ENCODE data around the gene PSENEN. TPM values are rescaled to one million over a fixed set of nuclear protein-coding genes. Genes with fewer than 3 reads are reported as not detected.

PSENEN gene
- polyA plus RNA-seq, 4 donors, result 59.7 to 95.9 (median 70.1) TPM

DNA sequence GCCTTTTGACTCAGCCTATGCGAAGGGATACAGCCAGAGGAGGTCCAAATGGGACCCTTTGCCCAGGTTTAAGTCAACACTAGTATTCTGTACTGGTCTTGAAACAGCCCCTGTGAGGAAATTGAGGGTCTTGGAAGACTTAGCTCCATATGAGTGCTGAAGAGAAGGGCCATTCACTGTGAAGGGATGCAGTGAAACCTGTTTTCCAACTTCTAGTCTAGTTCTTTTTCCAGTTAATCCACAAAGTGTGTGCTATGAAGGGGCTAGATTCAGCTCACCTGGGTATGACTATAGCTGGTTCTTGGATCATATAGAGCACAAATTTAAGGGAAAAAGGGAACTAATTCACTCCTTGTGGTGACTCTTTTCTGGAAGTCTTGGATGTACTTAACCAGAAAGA lies 37.1 kb upstream of the PSENEN start:
- H3K27me3 ChIP-seq (ENCODE audit: control insufficient read depth in 3 of 3, insufficient read depth in 3 of 3, low read length in 3 of 3), result peaks cover 0 to 17% (median 0%) of the 10 kb centered on the region in 3 donors
- no peak for FAIRE-seq
- no peak overlapping the region for H3K27ac ChIP-seq (ENCODE audit: low read depth in 1 of 3, low read length in 2 of 3)
- no peaks in the 10 kb centered on the region for H3K9me3 ChIP-seq (ENCODE audit: control insufficient read depth in 2 of 2, insufficient read depth in 1 of 2, low read depth in 1 of 2, low read length in 1 of 2)
- WGBS, 3 donors, result 86 to 96% (median 90%) methylated on average over 1 of the region's 1 CpG
- H3K4me3 ChIP-seq (ENCODE audit: low read depth in 1 of 3, low read length in 3 of 3), result no peak overlapping the region
- no peaks in the 10 kb centered on the region for H3K4me1 ChIP-seq (ENCODE audit: control insufficient read depth in 3 of 3, insufficient read depth in 2 of 3, low read depth in 1 of 3, low read length in 2 of 3)
- DNase-seq, result no peak
- no peaks in the 10 kb centered on the region for H3K36me3 ChIP-seq (ENCODE audit: control insufficient read depth in 3 of 3, insufficient read depth in 2 of 3, low read depth in 1 of 3, low read length in 3 of 3)

DNA sequence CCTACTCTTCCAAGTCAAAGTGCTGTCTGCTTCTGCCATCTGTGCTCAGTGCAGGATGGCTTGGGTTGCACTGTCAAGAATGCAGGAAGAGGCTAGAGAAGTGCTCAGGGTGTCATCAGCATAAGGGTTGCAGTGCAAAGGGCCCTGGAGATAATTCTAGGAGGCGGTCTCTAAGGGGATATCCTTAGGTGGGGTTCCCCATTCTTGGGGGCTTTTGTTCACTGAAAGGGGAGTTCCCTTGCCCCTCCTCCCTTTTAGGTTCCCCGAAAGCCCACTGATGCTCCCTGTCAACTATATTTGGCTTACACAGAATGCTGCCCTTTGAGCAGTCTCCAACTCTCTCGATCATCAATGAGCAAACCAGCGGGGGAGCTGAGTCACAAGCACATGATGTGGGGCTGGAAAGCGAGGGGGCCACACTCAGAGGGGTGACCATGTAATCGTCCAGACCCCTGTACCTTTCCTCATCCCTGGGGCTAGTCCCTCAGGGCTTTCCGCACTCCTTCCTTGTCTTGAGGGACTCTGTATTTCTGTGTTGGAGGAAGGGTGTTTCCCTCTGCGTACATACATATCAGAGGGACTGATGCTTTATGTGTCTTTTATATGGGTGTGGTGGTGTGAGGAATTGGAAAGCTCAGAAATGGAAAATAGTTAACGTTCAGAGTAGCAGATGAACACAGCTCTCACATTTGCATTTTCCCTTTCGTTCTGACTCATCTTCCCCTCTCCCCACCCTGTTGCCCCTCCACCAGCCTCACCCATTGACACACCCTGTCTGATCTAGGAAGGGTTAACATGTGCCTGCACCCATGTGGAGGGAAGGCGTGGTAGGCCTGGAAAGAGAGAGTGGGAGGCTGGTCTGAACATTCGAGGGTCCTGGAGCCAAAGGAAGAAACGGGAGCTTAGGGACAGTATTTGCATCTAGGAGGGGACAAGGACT lies 34.4 kb upstream of the PSENEN start:
- Histone ChIP-seq H3K4me3 (ENCODE audit: low read depth in 1 of 3, low read length in 3 of 3) (no peak overlapping the region), H3K36me3 (ENCODE audit: control insufficient read depth in 3 of 3, insufficient read depth in 2 of 3, low read depth in 1 of 3, low read length in 3 of 3) (no peaks in the 10 kb centered on the region), H3K27ac (ENCODE audit: low read depth in 1 of 3, low read length in 2 of 3) (no peak overlapping the region), H3K4me1 (ENCODE audit: control insufficient read depth in 3 of 3, insufficient read depth in 2 of 3, low read depth in 1 of 3, low read length in 2 of 3) (peaks cover 0 to 12% (median 5%) of the 10 kb centered on the region in 3 donors), H3K9me3 (ENCODE audit: control insufficient read depth in 2 of 2, insufficient read depth in 1 of 2, low read depth in 1 of 2, low read length in 1 of 2) (no peaks in the 10 kb centered on the region), H3K27me3 (ENCODE audit: control insufficient read depth in 3 of 3, insufficient read depth in 3 of 3, low read length in 3 of 3) (peaks cover 0 to 8% (median 0%) of the 10 kb centered on the region in 3 donors)
- FAIRE-seq (no peak), DNase-seq (no peak)
- whole genome bisulfite sequencing, 3 donors, result 44 to 60% (median 52%) methylated on average over 13 of the region's 13 CpGs

DNA sequence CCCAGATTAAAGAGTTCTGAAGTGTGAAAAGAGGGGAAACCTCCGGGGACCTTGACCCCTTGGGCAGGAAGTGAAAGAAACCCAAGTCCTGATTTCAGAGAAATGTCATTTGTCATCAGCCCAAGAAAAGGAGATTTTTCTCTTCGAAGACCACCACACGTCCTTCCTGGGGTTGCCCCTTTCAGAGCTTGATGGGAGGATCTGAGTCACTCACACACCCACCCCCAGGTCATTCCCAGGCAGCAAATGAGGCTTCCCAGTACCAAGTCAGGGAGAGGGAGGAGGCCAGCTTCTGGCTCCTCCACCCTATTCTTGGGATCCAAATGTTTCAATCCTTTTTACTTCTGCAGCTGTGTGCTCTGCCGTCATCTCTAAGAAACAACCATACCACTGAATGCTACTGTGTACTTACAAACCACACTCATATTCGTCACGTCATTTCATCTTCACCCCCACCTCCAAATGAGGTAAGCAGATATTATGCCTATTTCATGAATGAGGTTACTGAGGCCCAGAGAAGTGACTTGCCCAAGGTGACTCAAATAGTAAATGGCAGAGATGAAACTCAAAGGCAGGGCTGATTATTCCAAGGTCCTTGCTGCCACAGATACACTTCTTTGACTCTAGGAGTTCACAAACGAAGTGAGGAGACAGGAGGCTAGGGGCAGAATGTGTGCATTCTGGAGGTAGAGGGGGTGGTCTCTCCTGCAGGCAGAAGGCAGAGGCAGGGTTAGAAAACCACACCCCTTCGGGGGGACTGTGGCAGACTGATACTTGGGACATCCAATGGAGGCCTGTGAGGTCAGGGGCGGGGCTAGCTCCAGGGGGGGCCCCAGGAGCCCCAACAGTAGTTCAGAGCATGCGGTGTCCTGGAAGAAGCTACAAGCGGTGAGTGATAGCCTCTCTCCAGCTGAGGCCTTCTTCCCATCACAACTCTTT lies 32.6 kb upstream of the PSENEN start:
- Histone ChIP-seq H3K27me3 (ENCODE audit: control insufficient read depth in 3 of 3, insufficient read depth in 3 of 3, low read length in 3 of 3) (peaks cover 0 to 8% (median 0%) of the 10 kb centered on the region in 3 donors), H3K4me3 (ENCODE audit: low read depth in 1 of 3, low read length in 3 of 3) (no peak overlapping the region), H3K36me3 (ENCODE audit: control insufficient read depth in 3 of 3, insufficient read depth in 2 of 3, low read depth in 1 of 3, low read length in 3 of 3) (no peaks in the 10 kb centered on the region), H3K27ac (ENCODE audit: low read depth in 1 of 3, low read length in 2 of 3) (no peak overlapping the region), H3K9me3 (ENCODE audit: control insufficient read depth in 2 of 2, insufficient read depth in 1 of 2, low read depth in 1 of 2, low read length in 1 of 2) (no peaks in the 10 kb centered on the region), H3K4me1 (ENCODE audit: control insufficient read depth in 3 of 3, insufficient read depth in 2 of 3, low read depth in 1 of 3, low read length in 2 of 3) (peaks cover 0 to 14% (median 5%) of the 10 kb centered on the region in 3 donors)
- WGBS, 3 donors, result 63 to 73% (median 68%) methylated on average over 10 to 11 of the region's 11 CpGs
- FAIRE-seq (no peak), DNase-seq (no peak)

DNA sequence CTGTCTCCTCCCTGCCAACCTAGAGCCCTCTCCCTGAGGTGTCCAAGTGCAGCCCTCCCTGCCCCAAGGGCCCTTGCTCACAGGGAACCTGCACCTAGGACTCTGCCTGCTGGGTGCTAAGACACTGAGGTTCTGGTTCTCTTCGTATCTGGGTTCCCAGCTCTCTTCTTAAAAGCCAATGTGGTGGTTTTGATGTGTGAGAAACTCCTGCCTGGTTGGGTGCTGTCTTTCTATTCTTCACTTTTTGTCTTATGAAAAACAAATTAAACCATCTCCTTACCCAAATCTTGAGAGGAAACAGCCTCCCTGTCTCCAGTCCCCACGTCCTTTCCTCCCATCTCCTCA lies 32.0 kb upstream of the PSENEN start:
- Histone ChIP-seq H3K4me3 (ENCODE audit: low read depth in 1 of 3, low read length in 3 of 3) (no peak overlapping the region), H3K27ac (ENCODE audit: low read depth in 1 of 3, low read length in 2 of 3) (no peak overlapping the region), H3K36me3 (ENCODE audit: control insufficient read depth in 3 of 3, insufficient read depth in 2 of 3, low read depth in 1 of 3, low read length in 3 of 3) (no peaks in the 10 kb centered on the region), H3K27me3 (ENCODE audit: control insufficient read depth in 3 of 3, insufficient read depth in 3 of 3, low read length in 3 of 3) (peaks cover 0 to 8% (median 0%) of the 10 kb centered on the region in 3 donors), H3K4me1 (ENCODE audit: control insufficient read depth in 3 of 3, insufficient read depth in 2 of 3, low read depth in 1 of 3, low read length in 2 of 3) (peaks cover 0 to 14% (median 5%) of the 10 kb centered on the region in 3 donors), H3K9me3 (ENCODE audit: control insufficient read depth in 2 of 2, insufficient read depth in 1 of 2, low read depth in 1 of 2, low read length in 1 of 2) (no peaks in the 10 kb centered on the region)
- FAIRE-seq (no peak), DNase-seq (no peak)
- WGBS, 3 donors, result 53 to 73% (median 55%) methylated on average over 2 of the region's 2 CpGs

DNA sequence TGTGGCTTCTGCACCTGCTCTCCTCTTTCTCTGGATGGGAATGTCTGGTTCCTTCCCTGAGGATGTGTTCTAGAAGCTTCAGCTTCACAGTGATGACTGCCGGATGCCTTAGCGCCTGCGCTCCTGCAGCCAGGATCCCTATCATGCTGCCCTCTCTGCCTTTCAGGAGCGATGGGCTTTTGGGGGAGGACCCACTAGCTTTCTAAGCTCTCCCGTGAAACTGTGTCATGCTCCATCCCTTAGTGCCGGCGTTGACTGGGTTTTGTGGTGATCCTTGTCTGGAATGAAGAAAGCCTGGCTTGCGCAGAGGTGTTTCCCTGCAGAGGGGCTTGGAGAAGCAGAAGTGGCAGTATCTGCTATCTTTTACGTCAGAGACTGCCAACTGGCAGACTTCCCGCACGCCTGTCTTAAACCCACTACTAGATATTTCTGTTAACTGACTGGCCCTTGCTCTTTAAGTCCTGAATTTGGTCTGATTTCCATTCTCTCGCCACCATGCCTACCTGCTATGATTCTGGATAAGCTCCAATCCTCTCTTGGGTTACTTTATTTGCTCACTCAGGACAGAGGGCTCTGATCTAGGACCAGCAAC lies 31.5 kb upstream of the PSENEN start:
- H3K27me3 ChIP-seq (ENCODE audit: control insufficient read depth in 3 of 3, insufficient read depth in 3 of 3, low read length in 3 of 3), result peaks cover 0 to 8% (median 0%) of the 10 kb centered on the region in 3 donors
- H3K4me1 ChIP-seq (ENCODE audit: control insufficient read depth in 3 of 3, insufficient read depth in 2 of 3, low read depth in 1 of 3, low read length in 2 of 3), result peaks cover 0 to 18% (median 6%) of the 10 kb centered on the region in 3 donors
- FAIRE-seq (no peak), DNase-seq (no peak)
- no peaks in the 10 kb centered on the region for H3K36me3 ChIP-seq (ENCODE audit: control insufficient read depth in 3 of 3, insufficient read depth in 2 of 3, low read depth in 1 of 3, low read length in 3 of 3)
- no peaks in the 10 kb centered on the region for H3K9me3 ChIP-seq (ENCODE audit: control insufficient read depth in 2 of 2, insufficient read depth in 1 of 2, low read depth in 1 of 2, low read length in 1 of 2)
- WGBS, 3 donors, result 72 to 80% (median 73%) methylated on average over 12 of the region's 12 CpGs
- no peak overlapping the region for H3K4me3 ChIP-seq (ENCODE audit: low read depth in 1 of 3, low read length in 3 of 3)
- H3K27ac ChIP-seq (ENCODE audit: low read depth in 1 of 3, low read length in 2 of 3), result no peak overlapping the region

DNA sequence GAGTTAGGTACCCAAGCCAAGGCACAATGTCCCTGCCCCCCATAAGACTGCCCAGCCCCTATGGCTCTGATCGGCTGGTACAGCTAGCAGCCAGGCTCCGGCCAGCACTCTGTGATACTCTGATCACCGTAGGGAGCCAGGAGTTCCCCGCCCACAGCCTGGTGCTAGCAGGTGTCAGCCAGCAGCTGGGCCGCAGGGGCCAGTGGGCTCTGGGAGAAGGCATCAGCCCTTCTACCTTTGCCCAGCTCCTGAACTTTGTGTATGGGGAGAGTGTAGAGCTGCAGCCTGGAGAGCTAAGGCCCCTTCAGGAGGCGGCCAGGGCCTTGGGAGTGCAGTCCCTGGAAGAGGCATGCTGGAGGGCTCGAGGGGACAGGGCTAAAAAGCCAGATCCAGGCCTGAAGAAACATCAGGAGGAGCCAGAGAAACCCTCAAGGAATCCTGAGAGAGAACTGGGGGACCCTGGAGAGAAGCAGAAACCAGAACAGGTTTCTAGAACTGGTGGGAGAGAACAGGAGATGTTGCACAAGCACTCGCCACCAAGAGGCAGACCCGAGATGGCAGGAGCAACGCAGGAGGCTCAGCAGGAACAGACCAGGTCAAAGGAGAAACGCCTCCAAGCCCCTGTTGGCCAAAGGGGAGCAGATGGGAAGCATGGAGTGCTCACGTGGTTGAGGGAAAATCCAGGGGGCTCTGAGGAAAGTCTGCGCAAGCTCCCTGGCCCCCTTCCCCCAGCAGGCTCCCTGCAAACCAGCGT lies 30.7 kb upstream of the PSENEN start:
- Histone ChIP-seq H3K4me1 (ENCODE audit: control insufficient read depth in 3 of 3, insufficient read depth in 2 of 3, low read depth in 1 of 3, low read length in 2 of 3) (peaks cover 0 to 25% (median 11%) of the 10 kb centered on the region in 3 donors), H3K4me3 (ENCODE audit: low read depth in 1 of 3, low read length in 3 of 3) (no peak overlapping the region)
- no peak for FAIRE-seq

DNA sequence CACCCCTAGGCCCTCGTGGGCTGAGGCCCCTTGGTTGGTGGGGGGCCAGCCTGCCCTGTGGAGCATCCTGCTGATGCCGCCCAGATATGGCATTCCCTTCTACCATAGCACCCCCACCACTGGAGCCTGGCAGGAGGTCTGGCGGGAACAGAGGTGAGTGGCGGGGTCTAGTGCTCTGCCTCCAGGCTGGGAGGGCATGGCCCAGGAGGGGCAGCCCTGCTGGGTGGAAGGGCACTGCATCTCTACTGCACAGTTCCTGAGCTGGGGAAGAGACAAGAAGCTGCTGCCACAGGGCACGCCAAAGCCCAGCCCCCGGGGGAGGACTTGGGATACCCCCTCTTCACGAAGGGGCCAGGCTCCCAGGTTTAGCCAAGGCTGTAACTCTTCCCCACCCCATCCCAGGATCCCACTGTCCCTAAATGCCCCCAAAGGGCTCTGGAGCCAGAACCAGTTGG lies 30.1 kb upstream of the PSENEN start:
- FAIRE-seq, result no peak
- H3K36me3 ChIP-seq (ENCODE audit: control insufficient read depth in 3 of 3, insufficient read depth in 2 of 3, low read depth in 1 of 3, low read length in 3 of 3), result peaks cover 0 to 10% (median 0%) of the 10 kb centered on the region in 3 donors
- no peak overlapping the region for H3K4me3 ChIP-seq (ENCODE audit: low read depth in 1 of 3, low read length in 3 of 3)
- DNase-seq, result no peak
- H3K27me3 ChIP-seq (ENCODE audit: control insufficient read depth in 3 of 3, insufficient read depth in 3 of 3, low read length in 3 of 3), result peaks cover 0 to 6% (median 0%) of the 10 kb centered on the region in 3 donors
- H3K27ac ChIP-seq (ENCODE audit: low read depth in 1 of 3, low read length in 2 of 3), result no peak overlapping the region
- H3K9me3 ChIP-seq (ENCODE audit: control insufficient read depth in 2 of 2, insufficient read depth in 1 of 2, low read depth in 1 of 2, low read length in 1 of 2), result no peaks in the 10 kb centered on the region
- 77 to 91% (median 84%) methylated on average over 6 to 7 of the region's 7 CpGs for WGBS, 3 donors
- H3K4me1 ChIP-seq (ENCODE audit: control insufficient read depth in 3 of 3, insufficient read depth in 2 of 3, low read depth in 1 of 3, low read length in 2 of 3), result peaks cover 0 to 25% (median 11%) of the 10 kb centered on the region in 3 donors

More for the DNA sequence above, 30.7 kb upstream of the PSENEN start:
- DNase-seq, result no peak
- Histone ChIP-seq H3K27ac (ENCODE audit: low read depth in 1 of 3, low read length in 2 of 3) (no peak overlapping the region), H3K27me3 (ENCODE audit: control insufficient read depth in 3 of 3, insufficient read depth in 3 of 3, low read length in 3 of 3) (peaks cover 0 to 7% (median 0%) of the 10 kb centered on the region in 3 donors), H3K9me3 (ENCODE audit: control insufficient read depth in 2 of 2, insufficient read depth in 1 of 2, low read depth in 1 of 2, low read length in 1 of 2) (no peaks in the 10 kb centered on the region), H3K36me3 (ENCODE audit: control insufficient read depth in 3 of 3, insufficient read depth in 2 of 3, low read depth in 1 of 3, low read length in 3 of 3) (peaks cover 0 to 5% (median 0%) of the 10 kb centered on the region in 3 donors)
- 59 to 69% (median 60%) methylated on average over 14 of the region's 14 CpGs for WGBS, 3 donors
